WTC11 (cell line): ENCODE results near the gene RING1. TPM values are rescaled to one million over a fixed set of nuclear protein-coding genes. Genes with fewer than 3 reads are reported as not detected.

Experiments
- ATAC-seq: fragments of 200-7000 bp; cut with Tn5 transposase; 2 replicates; pipeline ENCODE4 v1.10.0; 2021; ENCODE audit warnings: mild to moderate bottlenecking, moderate library complexity
- CTCF ChIA-PET: fragments of 300-600 bp; sonication (Branson Sonifier 250); formaldehyde crosslinking; loops from one replicate; lab custom pipeline; 2021; ENCODE audit warnings: antibody characterized with exemption; lab: Charles Lee
- POLR2A ChIA-PET: fragments of 350-600 bp; sonication (Branson Sonifier 250); formaldehyde crosslinking; loops from one replicate; lab custom pipeline; 2021; ENCODE audit warnings: antibody characterized with exemption; lab: Charles Lee
- DNase-seq: peaks from one replicate; pipeline ENCODE4 v3.0.0; 2021; ENCODE audit warnings: low spot score
- H3K27ac Mint-ChIP-seq: 2 replicates; pipeline ENCODE4 v1.8.0; 2021; ENCODE audit warnings: mixed read lengths
- H3K27me3 Mint-ChIP-seq: 2 replicates; pipeline ENCODE4 v1.8.0; 2021; ENCODE audit warnings: low read depth, mild to moderate bottlenecking, moderate library complexity, mixed read lengths
- H3K36me3 Mint-ChIP-seq: 2 replicates; pipeline ENCODE4 v1.8.0; 2021; ENCODE audit warnings: mixed read lengths
- H3K4me1 Mint-ChIP-seq: 2 replicates; pipeline ENCODE4 v1.8.0; 2022; ENCODE audit warnings: mixed read lengths
- H3K4me3 Mint-ChIP-seq: 2 replicates; pipeline ENCODE4 v1.8.0; 2021; ENCODE audit warnings: mild to moderate bottlenecking, moderate library complexity, mixed read lengths
- H3K9me3 Mint-ChIP-seq: 2 replicates; pipeline ENCODE4 v1.8.0; 2021; ENCODE audit warnings: mixed read lengths
- AFF4 ChIP-seq: sonication (generic); formaldehyde crosslinking; IDR thresholded peaks from 2 replicates; pipeline ENCODE4 v1.8.1; 2023; ENCODE audit warnings: mild to moderate bottlenecking, missing genetic modification reagents, borderline replicate concordance
- ATF2 ChIP-seq: sonication (generic); formaldehyde crosslinking; IDR thresholded peaks from 2 replicates; pipeline ENCODE4 v1.8.1; 2022; ENCODE audit warnings: low read depth, missing genetic modification reagents, borderline replicate concordance
- CDX4 ChIP-seq: fragments of 250-450 bp; sonication (Bioruptor Pico); IDR thresholded peaks from 2 replicates; pipeline ENCODE4 v1.9.0; 2021; ENCODE audit warnings: moderate library complexity, mild to moderate bottlenecking, inconsistent platforms, borderline replicate concordance
- ERG ChIP-seq: fragments of 250-450 bp; sonication (Bioruptor Pico); IDR thresholded peaks from 2 replicates; pipeline ENCODE4 v1.8.0; 2021; ENCODE audit warnings: mild to moderate bottlenecking
- FOXP1 ChIP-seq: sonication (generic); formaldehyde crosslinking; IDR thresholded peaks from 2 replicates; pipeline ENCODE4 v1.8.0; 2022; ENCODE audit warnings: missing genetic modification reagents, mild to moderate bottlenecking, moderate library complexity, borderline replicate concordance
- IRF2 ChIP-seq: sonication (generic); formaldehyde crosslinking; IDR thresholded peaks from 2 replicates; pipeline ENCODE4 v1.8.0; 2022; ENCODE audit warnings: low read depth, missing genetic modification reagents, borderline replicate concordance
- MXD4 ChIP-seq: fragments of 250-450 bp; sonication (Bioruptor Pico); IDR thresholded peaks from 2 replicates; pipeline ENCODE4 v1.8.0; 2021; ENCODE audit warnings: mild to moderate bottlenecking, moderate library complexity, borderline replicate concordance
- MYBL2 ChIP-seq: sonication (generic); formaldehyde crosslinking; IDR thresholded peaks from 2 replicates; pipeline ENCODE4 v1.8.1; 2023; ENCODE audit warnings: mild to moderate bottlenecking, moderate library complexity, missing genetic modification reagents
- NFATC4 ChIP-seq: fragments of 250-450 bp; sonication (Bioruptor Pico); IDR thresholded peaks from 2 replicates; pipeline ENCODE4 v1.9.0; 2021; ENCODE audit warnings: mild to moderate bottlenecking
- OVOL2 ChIP-seq: fragments of 250-450 bp; sonication (Bioruptor Pico); IDR thresholded peaks from 2 replicates; pipeline ENCODE4 v1.9.0; 2021; ENCODE audit warnings: mild to moderate bottlenecking, borderline replicate concordance
- PRDM15 ChIP-seq: sonication (generic); formaldehyde crosslinking; IDR thresholded peaks from 2 replicates; pipeline ENCODE4 v1.8.0; 2022; ENCODE audit warnings: missing genetic modification reagents
- SMAD3 ChIP-seq: sonication (generic); formaldehyde crosslinking; IDR thresholded peaks from 2 replicates; pipeline ENCODE4 v1.8.0; 2022; ENCODE audit warnings: missing genetic modification reagents, mild to moderate bottlenecking, borderline replicate concordance
- SOX15 ChIP-seq: fragments of 250-450 bp; sonication (Bioruptor Pico); IDR thresholded peaks from 2 replicates; pipeline ENCODE4 v1.9.0; 2021; ENCODE audit warnings: mild to moderate bottlenecking
- TEAD4 ChIP-seq: sonication (generic); formaldehyde crosslinking; IDR thresholded peaks from 2 replicates; pipeline ENCODE4 v1.8.0; 2022; ENCODE audit warnings: mild to moderate bottlenecking, missing genetic modification reagents
- USF1 ChIP-seq: sonication (generic); formaldehyde crosslinking; IDR thresholded peaks from 2 replicates; pipeline ENCODE4 v1.8.0; 2022; ENCODE audit warnings: mild to moderate bottlenecking, missing genetic modification reagents
- ZNF416 ChIP-seq: fragments of 250-450 bp; sonication (Bioruptor Pico); IDR thresholded peaks from 2 replicates; pipeline ENCODE4 v1.9.0; 2021; ENCODE audit warnings: mild to moderate bottlenecking, inconsistent platforms
- ZNF532 ChIP-seq: fragments of 250-450 bp; sonication (Bioruptor Pico); IDR thresholded peaks from 2 replicates; pipeline ENCODE4 v1.9.0; 2021; ENCODE audit warnings: mild to moderate bottlenecking, borderline replicate concordance
- total RNA-seq: library from RNA; stranded (reverse); gene quantifications from 3 replicates; pipeline ENCODE4 v1.2.3, GENCODE V29; 2021

The RING1 gene
- total RNA-seq, 1 experiment from 2014 or later = 26.6 TPM

GRCh38 chr6:33189164-33189563 lies 19.1 kb upstream of the RING1 start:
- no peaks in the 10 kb centered on the region for H3K36me3 Mint-ChIP-seq
- CTCF ChIA-PET = interaction anchor here (0.9 to 2.0 kb wide), 4 partner anchors 17 to 63 kb away, joined by 3 to 7 read pairs (median 5); no protein-coding TSS in a partner anchor
- H3K27me3 Mint-ChIP-seq = peaks cover 37% of the 10 kb centered on the region
- TF ChIP-seq SOX15 (CRISPR knock-in tag) = no peak
- TF ChIP-seq MXD4 (CRISPR knock-in tag) = no peak
- no peak for TF ChIP-seq ZNF416 (CRISPR knock-in tag)
- no peak for TF ChIP-seq AFF4 (CRISPR knock-in tag)
- TF ChIP-seq FOXP1 (CRISPR knock-in tag) = no peak
- TF ChIP-seq CDX4 (CRISPR knock-in tag) = no peak
- no peak for TF ChIP-seq PRDM15
- TF ChIP-seq NFATC4 (CRISPR knock-in tag) = no peak
- H3K9me3 Mint-ChIP-seq = no peaks in the 10 kb centered on the region
- POLR2A ChIA-PET = no interaction called here
- DNase-seq = no peak
- H3K4me1 Mint-ChIP-seq = peaks cover 15% of the 10 kb centered on the region
- H3K27ac Mint-ChIP-seq = no peak overlapping the region
- no peak overlapping the region for H3K4me3 Mint-ChIP-seq
- ATAC-seq = no peak

GRCh38 chr6:33189625-33190448 lies 18.5 kb upstream of the RING1 start:
- Mint-ChIP-seq H3K27ac (no peak overlapping the region), H3K36me3 (peaks cover 4% of the 10 kb centered on the region; the same call in 1 of the 2 replicates), H3K27me3 (peaks cover 31% of the 10 kb centered on the region), H3K4me3 (no peak overlapping the region), H3K4me1 (peaks cover 13% of the 10 kb centered on the region), H3K9me3 (no peaks in the 10 kb centered on the region)
- no peak for DNase-seq
- ChIA-PET CTCF (interaction anchor here (0.6 to 2.0 kb wide), 6 partner anchors 10 to 205 kb away, joined by 3 to 7 read pairs (median 4); no protein-coding TSS in a partner anchor), POLR2A (no interaction called here)
- no peak for ATAC-seq
- TF ChIP-seq ATF2 (CRISPR knock-in tag) (no peak), ZNF532 (no peak), IRF2 (CRISPR knock-in tag) (no peak), MYBL2 (CRISPR knock-in tag) (no peak), SMAD3 (CRISPR knock-in tag) (no peak), USF1 (no peak), TEAD4 (CRISPR knock-in tag) (no peak), ERG (CRISPR knock-in tag) (no peak), OVOL2 (CRISPR knock-in tag) (no peak)
